ENCODE data around the gene MTA1. TPM values are rescaled to one million over a fixed set of nuclear protein-coding genes. Genes with fewer than 3 reads are reported as not detected.

MTA1 gene
- total RNA-seq, 1 donor: 52.7 TPM

- no peak overlapping the region for H3K4me3 ChIP-seq (ENCODE audit: low read depth, low read length)
- no peak for TF ChIP-seq CTCF (IDR thresholded peaks at IDR 0.05; ENCODE audit: insufficient read depth, low read depth, low read length)
- no peak for DNase-seq (ENCODE audit: low read depth)
Observed at GRCh38 chr14:105378873-105379685, 40.5 kb upstream of the MTA1 start.

GRCh38 chr14:105379946-105380345 lies 39.7 kb upstream of the MTA1 start:
- no peak for TF ChIP-seq CTCF (IDR thresholded peaks at IDR 0.05; ENCODE audit: insufficient read depth, low read depth, low read length)
- H3K4me3 ChIP-seq (ENCODE audit: low read depth, low read length): no peak overlapping the region
- no peak for DNase-seq (ENCODE audit: low read depth)

GRCh38 chr14:105380756-105381155 lies 38.9 kb upstream of the MTA1 start:
- H3K4me3 ChIP-seq (ENCODE audit: low read depth, low read length): no peak overlapping the region
- no peak for TF ChIP-seq CTCF (IDR thresholded peaks at IDR 0.05; ENCODE audit: insufficient read depth, low read depth, low read length)
- DNase-seq (ENCODE audit: low read depth): no peak

GRCh38 chr14:105381446-105382342 lies 37.9 kb upstream of the MTA1 start:
- TF ChIP-seq CTCF (IDR thresholded peaks at IDR 0.05; ENCODE audit: insufficient read depth, low read depth, low read length): no peak
- no peak overlapping the region for H3K4me3 ChIP-seq (ENCODE audit: low read depth, low read length)
- DNase-seq (ENCODE audit: low read depth): no peak

GRCh38 chr14:105382343-105383082 lies 37.1 kb upstream of the MTA1 start:
- DNase-seq (ENCODE audit: low read depth): no peak
- no peak for TF ChIP-seq CTCF (IDR thresholded peaks at IDR 0.05; ENCODE audit: insufficient read depth, low read depth, low read length)

GRCh38 chr14:105383083-105383730 lies 36.4 kb upstream of the MTA1 start:
- TF ChIP-seq CTCF (IDR thresholded peaks at IDR 0.05; ENCODE audit: insufficient read depth, low read depth, low read length): no peak
- DNase-seq (ENCODE audit: low read depth): no peak
- no peak overlapping the region for H3K4me3 ChIP-seq (ENCODE audit: low read depth, low read length)

More at GRCh38 chr14:105382343-105383082, 37.1 kb upstream of the MTA1 start:
- H3K4me3 ChIP-seq (ENCODE audit: low read depth, low read length): no peak overlapping the region
